Activated B cell treated with CpG ODN at 0.5 μM for 24 hours (primary cell): ENCODE results near the gene OTUB2. TPM values are rescaled to one million over a fixed set of nuclear protein-coding genes. Genes with fewer than 3 reads are reported as not detected.

ENCODE experiments used
- ATAC-seq: fragments of 200-7000 bp; cut with Tn5 transposase; one replicate; pipeline ENCODE4 v1.10.0; 2021; ENCODE audit warnings: low read depth, mild to moderate bottlenecking, moderate library complexity
- CTCF ChIA-PET: fragments of 350-600 bp; sonication (Branson Sonifier 250); formaldehyde crosslinking; loops from one replicate; lab custom pipeline; 2021; ENCODE audit warnings: antibody characterized with exemption; lab: Charles Lee
- POLR2A ChIA-PET: fragments of 350-600 bp; sonication (Branson Sonifier 250); formaldehyde crosslinking; loops from one replicate; lab custom pipeline; 2021; ENCODE audit warnings: antibody characterized with exemption; lab: Charles Lee
- DNase-seq: peaks from one replicate; pipeline ENCODE4 v3.0.0; 2022
- H3K27ac Mint-ChIP-seq: one replicate; pipeline ENCODE4 v1.8.0; 2020; ENCODE audit warnings: mixed read lengths
- H3K27me3 Mint-ChIP-seq: one replicate; pipeline ENCODE4 v1.8.0; 2021; ENCODE audit warnings: mixed read lengths
- H3K36me3 Mint-ChIP-seq: one replicate; pipeline ENCODE4 v1.8.0; 2021; ENCODE audit warnings: low read depth, mixed read lengths
- H3K4me1 Mint-ChIP-seq: one replicate; pipeline ENCODE4 v1.8.0; 2021; ENCODE audit warnings: mixed read lengths
- H3K4me3 Mint-ChIP-seq: one replicate; pipeline ENCODE4 v1.8.0; 2020; ENCODE audit warnings: mild to moderate bottlenecking, mixed read lengths
- H3K9me3 Mint-ChIP-seq: one replicate; pipeline ENCODE4 v1.8.0; 2020; ENCODE audit warnings: mixed read lengths
- intact Hi-C: fragments of 100-400 bp; cut with micrococcal nuclease; formaldehyde crosslinking; loops from one replicate; pipeline ENCODE4 v1.15.1; 2024
- total RNA-seq: library from RNA; stranded (reverse); gene quantifications from 2 replicates; pipeline ENCODE4 v1.2.3, GENCODE V29; 2022
- TF ChIP-seq, protein P1 (sequence below): fragments of 200-600 bp; IDR thresholded peaks from one replicate; pipeline ENCODE4 v1.8.0; 2022; ENCODE audit warnings: antibody characterized with exemption, mild to moderate bottlenecking

The OTUB2 gene
- total RNA-seq, 1 donor from 2014 or later = not detected

DNA sequence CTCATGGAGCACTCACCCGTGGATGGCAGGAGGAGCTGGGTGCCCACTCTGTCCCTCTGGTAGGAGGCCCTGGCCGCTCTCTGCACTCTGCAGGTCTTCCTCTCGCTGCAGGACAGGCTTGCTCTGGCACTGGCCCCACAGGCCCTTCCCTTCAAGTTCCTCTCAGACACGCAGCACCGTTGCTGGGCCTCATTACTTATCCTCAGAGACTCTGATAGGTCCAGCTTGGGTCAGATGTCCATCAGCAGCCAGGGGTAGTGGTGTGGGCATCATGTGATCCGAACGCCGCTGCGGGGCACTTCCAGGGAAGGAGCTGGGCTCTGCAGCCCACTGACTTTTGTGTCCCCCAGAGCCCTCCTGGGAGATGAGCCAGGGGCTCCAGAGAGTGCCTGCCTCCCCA, 11.8 kb downstream of the OTUB2 start:
- ChIA-PET CTCF (interaction anchor here (0.7 to 3.5 kb wide), 5 partner anchors 16 to 144 kb away, joined by 3 to 16 read pairs (median 5); no protein-coding TSS in a partner anchor), POLR2A (no interaction called here)
- ATAC-seq = no peak
- Mint-ChIP-seq H3K4me3 (no peak overlapping the region), H3K27ac (no peak overlapping the region), H3K36me3 (no peaks in the 10 kb centered on the region), H3K4me1 (no peaks in the 10 kb centered on the region), H3K9me3 (no peaks in the 10 kb centered on the region), H3K27me3 (no peaks in the 10 kb centered on the region)
- TF ChIP-seq, protein P1, sequence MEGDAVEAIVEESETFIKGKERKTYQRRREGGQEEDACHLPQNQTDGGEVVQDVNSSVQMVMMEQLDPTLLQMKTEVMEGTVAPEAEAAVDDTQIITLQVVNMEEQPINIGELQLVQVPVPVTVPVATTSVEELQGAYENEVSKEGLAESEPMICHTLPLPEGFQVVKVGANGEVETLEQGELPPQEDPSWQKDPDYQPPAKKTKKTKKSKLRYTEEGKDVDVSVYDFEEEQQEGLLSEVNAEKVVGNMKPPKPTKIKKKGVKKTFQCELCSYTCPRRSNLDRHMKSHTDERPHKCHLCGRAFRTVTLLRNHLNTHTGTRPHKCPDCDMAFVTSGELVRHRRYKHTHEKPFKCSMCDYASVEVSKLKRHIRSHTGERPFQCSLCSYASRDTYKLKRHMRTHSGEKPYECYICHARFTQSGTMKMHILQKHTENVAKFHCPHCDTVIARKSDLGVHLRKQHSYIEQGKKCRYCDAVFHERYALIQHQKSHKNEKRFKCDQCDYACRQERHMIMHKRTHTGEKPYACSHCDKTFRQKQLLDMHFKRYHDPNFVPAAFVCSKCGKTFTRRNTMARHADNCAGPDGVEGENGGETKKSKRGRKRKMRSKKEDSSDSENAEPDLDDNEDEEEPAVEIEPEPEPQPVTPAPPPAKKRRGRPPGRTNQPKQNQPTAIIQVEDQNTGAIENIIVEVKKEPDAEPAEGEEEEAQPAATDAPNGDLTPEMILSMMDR = no peak
- intact Hi-C loops = loop anchor here (2.0 kb wide), 1 partner anchor 449 kb away; no protein-coding TSS in a partner anchor
- no peak for DNase-seq

DNA sequence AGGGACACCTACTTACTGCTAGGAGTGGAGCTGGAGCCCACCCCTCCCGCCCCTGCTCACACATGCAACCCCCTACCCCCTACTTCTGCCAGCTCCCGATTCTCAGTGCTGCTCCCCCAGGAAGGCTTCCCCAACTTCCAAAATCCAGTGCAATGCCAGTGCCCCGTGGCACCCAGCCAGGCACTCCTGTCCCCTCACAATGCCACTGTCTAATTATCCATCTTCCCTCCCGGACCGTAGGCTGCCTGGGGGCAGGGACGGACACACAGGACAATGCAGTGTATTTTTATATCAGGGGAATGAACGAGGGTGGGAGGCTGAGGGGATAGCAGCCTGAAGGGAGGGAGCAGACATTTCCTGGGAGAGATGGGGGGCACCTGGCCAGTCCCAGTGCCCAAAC, 12.4 kb downstream of the OTUB2 start:
- CTCF ChIA-PET = interaction anchor here (1.2 to 3.5 kb wide), 3 partner anchors 98 to 103 kb away, joined by 5 to 16 read pairs (median 9); no protein-coding TSS in a partner anchor
- Mint-ChIP-seq H3K4me3 (no peak overlapping the region), H3K4me1 (no peaks in the 10 kb centered on the region), H3K36me3 (no peaks in the 10 kb centered on the region), H3K27me3 (no peaks in the 10 kb centered on the region), H3K27ac (no peak overlapping the region), H3K9me3 (no peaks in the 10 kb centered on the region)
- TF ChIP-seq, protein P1 = no peak
- no peak for ATAC-seq
- POLR2A ChIA-PET = no interaction called here
- DNase-seq = no peak
- intact Hi-C loops = no loop called here

DNA sequence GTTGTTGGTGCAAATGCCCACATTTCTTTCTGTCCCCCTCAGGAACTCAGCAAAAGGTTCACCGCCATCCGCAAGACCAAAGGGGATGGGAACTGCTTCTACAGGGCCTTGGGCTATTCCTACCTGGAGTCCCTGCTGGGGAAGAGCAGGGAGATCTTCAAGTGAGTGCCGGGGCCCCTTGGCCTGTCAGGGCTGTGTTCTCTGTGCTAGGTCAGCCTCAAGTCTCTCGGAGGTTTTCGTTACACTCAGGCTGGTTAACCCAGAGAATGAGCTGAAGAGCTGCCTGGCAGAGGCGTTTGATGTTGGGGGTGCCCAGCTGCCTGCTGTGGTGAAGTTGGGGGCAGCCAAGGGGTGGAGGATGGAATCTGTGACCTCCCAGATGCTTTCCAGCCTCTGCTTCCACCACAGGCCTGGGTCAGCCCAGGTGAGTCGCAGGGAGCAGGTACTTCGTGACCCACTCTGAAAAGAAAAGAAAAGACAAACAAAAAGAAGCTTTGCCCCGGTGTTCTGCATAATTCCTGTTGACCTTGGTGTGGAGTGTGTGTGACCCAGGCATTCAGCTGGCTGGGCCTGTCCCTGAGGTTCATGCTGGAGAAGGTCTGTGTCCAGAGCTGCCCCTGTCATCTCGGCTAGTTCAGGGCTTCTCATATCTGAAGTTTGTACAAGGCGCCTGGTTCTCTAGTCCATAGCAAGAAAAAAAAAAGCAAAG, 12.9 kb downstream of the OTUB2 start:
- H3K4me3 Mint-ChIP-seq = no peak overlapping the region
- ChIA-PET CTCF (interaction anchor here (2.1 kb wide), 1 partner anchor 98 kb away, joined by 9 read pairs; no protein-coding TSS in a partner anchor), POLR2A (no interaction called here)
- peaks cover 4% of the 10 kb centered on the region for H3K36me3 Mint-ChIP-seq
- H3K9me3 Mint-ChIP-seq = no peaks in the 10 kb centered on the region
- intact Hi-C loops = no loop called here
- ATAC-seq (no peak), DNase-seq (no peak)
- H3K27me3 Mint-ChIP-seq = no peaks in the 10 kb centered on the region
- H3K4me1 Mint-ChIP-seq = no peaks in the 10 kb centered on the region
- TF ChIP-seq, protein P1 = no peak
- H3K27ac Mint-ChIP-seq = no peak overlapping the region

DNA sequence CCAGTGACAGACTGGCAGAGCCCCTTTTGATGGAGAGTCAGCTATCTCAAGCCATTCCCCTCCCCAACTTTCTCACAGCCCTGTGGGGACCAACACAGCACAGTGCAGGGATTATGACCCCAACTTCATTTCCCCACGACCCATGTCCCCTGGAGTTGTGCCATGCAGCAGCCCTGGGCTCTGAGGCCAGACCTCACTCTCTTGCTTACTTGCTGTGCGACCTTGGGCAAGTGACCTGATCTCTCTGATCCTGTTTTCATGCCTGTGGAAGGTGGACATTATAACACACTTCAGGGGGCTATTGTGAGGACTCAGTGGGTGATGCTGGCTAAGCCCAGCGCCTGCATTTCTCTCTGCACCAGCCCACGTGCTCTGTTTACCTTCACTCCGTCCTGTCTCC, 14.1 kb downstream of the OTUB2 start:
- H3K4me1 Mint-ChIP-seq = no peaks in the 10 kb centered on the region
- no peaks in the 10 kb centered on the region for H3K9me3 Mint-ChIP-seq
- TF ChIP-seq, protein P1 = no peak
- peaks cover 16% of the 10 kb centered on the region for H3K36me3 Mint-ChIP-seq
- CTCF ChIA-PET = no interaction called here
- ATAC-seq = no peak
- POLR2A ChIA-PET = no interaction called here
- no peaks in the 10 kb centered on the region for H3K27me3 Mint-ChIP-seq
- H3K4me3 Mint-ChIP-seq = no peak overlapping the region
- DNase-seq = no peak
- no peak overlapping the region for H3K27ac Mint-ChIP-seq
- intact Hi-C loops = no loop called here

DNA sequence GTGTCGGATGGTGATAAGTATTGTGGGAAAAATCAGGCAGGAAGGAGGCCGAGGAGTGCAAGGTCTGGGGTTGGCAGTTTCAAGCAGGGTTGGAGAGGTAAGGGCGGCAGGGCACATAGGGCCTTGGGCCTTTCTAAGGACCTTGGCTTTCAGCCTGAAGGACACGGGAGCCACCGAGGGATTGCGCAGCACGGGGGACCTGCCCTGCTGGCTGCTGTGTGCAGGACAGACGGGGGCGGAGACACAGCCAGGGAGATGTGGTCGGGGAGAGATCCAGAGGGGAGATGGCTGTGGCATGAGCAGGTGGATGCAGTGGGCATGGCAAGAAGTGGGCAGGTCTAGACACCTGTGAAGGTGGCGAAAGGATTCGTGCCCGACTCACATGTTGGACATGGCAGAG, 14.7 kb downstream of the OTUB2 start:
- Mint-ChIP-seq H3K4me1 (no peaks in the 10 kb centered on the region), H3K9me3 (no peaks in the 10 kb centered on the region), H3K27ac (no peak overlapping the region), H3K36me3 (peaks cover 21% of the 10 kb centered on the region), H3K27me3 (no peaks in the 10 kb centered on the region), H3K4me3 (no peak overlapping the region)
- ChIA-PET POLR2A (no interaction called here), CTCF (no interaction called here)
- intact Hi-C loops = no loop called here
- ATAC-seq = no peak
- no peak for DNase-seq
- TF ChIP-seq, protein P1 = no peak
